COR-L47 (cell line): ENCODE results near the gene DHX29.
"Not testable (repeated sequence)": the region's sequence is repeated elsewhere in the genome, so short reads cannot be mapped to it uniquely, and the experiment has no call there.

Experiments used
- DNase-seq: peaks from one replicate; lab custom pipeline; 2025; lab: John Stamatoyannopoulos, UW

DHX29 gene, protein sequence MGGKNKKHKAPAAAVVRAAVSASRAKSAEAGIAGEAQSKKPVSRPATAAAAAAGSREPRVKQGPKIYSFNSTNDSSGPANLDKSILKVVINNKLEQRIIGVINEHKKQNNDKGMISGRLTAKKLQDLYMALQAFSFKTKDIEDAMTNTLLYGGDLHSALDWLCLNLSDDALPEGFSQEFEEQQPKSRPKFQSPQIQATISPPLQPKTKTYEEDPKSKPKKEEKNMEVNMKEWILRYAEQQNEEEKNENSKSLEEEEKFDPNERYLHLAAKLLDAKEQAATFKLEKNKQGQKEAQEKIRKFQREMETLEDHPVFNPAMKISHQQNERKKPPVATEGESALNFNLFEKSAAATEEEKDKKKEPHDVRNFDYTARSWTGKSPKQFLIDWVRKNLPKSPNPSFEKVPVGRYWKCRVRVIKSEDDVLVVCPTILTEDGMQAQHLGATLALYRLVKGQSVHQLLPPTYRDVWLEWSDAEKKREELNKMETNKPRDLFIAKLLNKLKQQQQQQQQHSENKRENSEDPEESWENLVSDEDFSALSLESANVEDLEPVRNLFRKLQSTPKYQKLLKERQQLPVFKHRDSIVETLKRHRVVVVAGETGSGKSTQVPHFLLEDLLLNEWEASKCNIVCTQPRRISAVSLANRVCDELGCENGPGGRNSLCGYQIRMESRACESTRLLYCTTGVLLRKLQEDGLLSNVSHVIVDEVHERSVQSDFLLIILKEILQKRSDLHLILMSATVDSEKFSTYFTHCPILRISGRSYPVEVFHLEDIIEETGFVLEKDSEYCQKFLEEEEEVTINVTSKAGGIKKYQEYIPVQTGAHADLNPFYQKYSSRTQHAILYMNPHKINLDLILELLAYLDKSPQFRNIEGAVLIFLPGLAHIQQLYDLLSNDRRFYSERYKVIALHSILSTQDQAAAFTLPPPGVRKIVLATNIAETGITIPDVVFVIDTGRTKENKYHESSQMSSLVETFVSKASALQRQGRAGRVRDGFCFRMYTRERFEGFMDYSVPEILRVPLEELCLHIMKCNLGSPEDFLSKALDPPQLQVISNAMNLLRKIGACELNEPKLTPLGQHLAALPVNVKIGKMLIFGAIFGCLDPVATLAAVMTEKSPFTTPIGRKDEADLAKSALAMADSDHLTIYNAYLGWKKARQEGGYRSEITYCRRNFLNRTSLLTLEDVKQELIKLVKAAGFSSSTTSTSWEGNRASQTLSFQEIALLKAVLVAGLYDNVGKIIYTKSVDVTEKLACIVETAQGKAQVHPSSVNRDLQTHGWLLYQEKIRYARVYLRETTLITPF (N-terminal part only)

DNA sequence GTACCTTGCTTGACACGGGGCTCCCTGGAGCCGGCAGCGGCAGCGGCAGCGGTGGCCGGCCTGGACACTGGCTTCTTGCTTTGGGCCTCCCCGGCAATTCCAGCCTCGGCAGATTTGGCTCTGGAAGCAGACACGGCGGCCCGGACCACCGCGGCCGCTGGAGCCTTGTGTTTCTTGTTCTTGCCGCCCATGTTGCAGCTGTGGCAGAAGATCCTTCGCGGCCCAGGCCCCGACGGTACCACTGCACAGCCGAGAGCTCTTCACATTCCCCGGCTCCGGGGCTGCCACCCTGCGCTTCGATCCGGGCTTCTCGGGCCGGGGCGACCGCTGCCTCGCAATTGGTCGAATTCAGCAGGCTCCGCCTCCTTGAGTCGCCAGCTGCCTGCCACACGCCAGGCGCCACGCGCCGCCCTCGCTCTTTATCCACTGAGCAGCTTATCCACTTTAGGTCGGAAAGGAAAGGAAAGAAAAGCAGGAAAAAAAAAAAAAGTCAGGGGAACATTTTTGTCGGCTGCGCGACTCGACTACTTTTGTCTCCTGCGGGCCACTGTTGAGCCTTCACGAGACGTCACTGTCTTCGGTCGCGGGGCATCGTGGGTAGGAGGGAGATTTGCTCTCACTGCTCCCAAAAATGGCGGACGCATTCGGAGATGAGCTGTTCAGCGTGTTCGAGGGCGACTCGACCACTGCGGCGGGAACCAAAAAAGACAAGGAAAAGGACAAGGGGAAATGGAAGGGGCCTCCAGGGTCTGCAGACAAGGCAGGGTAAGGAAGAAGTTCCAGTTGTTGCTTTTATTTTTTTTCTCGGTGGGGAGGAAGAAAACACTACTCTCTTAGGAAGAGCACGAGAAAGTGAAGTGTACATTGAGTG lies at the start of gene DHX29, which contains the start of gene MTREX:
Gene DHX29, minus strand, starts transcription at position 312 of the 871 bp plus-strand sequence. Its CDS starts 121 bp downstream, at position 191.
Gene MTREX, plus strand, starts transcription at position 607 of the 871 bp plus-strand sequence. Its CDS starts 25 bp downstream, at position 632.
- peak; percentile 85 for DNase-seq

DNA sequence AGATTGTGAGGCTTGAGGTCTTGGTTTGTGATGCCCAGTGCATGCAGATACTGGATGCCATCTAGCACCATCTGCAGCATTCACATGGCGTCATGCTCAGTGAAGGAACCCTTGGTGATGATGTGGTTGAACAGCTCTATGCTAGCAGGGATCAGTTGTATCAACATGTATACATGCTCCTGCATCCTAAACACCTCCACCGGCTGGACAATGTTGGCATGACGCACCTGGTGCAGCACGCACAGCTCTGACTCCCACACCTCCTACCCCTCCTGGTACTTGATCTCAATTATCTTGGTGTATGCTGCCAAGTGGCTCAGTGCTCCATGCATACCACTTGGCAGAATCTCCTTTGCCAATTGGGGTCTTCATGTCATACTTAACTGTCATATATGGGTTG lies 49.4 kb upstream of the DHX29 start:
- no peak for DNase-seq

DNA sequence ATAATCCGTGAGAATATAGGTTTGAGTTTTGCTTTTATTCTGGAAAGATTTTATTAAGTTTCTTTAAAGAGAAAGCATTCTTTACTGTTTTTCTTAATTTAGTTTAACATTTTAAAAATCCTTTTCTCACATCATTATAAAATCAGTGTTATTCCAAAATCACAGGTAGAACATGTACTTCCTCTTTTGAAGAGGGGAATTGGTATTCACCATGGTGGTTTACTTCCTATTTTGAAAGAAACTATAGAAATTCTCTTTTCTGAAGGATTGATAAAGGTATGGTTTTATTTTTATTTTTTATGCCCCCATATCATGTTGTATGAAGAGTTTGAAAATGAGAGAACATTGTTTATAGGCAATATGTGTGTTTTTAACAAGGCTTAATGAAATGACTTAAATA lies 43.3 kb upstream of the DHX29 start:
- no peak for DNase-seq

DNA sequence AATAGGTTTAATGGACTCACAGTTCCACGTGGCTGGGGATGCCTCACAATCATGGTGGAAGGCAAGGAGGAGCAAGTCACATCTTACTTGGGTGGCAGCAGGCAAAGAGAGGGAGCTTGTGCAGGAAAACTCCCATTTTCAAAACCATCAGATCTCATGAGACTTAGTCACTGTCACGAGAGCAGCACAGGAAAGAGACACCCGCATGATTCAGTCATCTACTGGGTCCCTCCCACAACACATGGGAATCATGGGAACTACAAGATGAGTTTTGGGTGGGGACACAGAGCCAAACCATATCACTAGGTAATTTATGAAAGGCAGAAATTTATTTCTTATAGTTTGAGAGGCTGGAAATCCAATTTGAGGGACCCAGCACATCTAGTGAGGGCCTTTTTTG lies 40.3 kb upstream of the DHX29 start:
- DNase-seq: no peak

DNA sequence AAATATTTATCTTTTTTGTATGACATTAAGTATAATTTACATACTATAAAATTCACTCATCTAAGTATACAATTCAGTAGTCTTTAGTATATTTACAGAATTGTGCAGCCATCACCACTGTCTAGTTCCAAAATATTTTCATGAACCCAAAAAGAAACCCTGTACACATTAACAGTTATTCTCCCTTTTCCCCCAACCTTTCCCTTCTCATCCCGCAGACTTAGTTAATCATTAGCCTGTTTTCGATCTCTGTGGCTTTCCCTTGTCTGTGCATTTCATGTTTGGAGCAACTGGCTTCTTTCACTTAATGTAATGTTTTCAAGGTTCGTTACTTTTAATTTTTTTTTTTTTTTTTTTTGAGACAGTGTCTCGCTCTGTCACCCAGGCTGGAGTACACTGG lies 37.8 kb upstream of the DHX29 start:
- DNase-seq: no peak

DNA sequence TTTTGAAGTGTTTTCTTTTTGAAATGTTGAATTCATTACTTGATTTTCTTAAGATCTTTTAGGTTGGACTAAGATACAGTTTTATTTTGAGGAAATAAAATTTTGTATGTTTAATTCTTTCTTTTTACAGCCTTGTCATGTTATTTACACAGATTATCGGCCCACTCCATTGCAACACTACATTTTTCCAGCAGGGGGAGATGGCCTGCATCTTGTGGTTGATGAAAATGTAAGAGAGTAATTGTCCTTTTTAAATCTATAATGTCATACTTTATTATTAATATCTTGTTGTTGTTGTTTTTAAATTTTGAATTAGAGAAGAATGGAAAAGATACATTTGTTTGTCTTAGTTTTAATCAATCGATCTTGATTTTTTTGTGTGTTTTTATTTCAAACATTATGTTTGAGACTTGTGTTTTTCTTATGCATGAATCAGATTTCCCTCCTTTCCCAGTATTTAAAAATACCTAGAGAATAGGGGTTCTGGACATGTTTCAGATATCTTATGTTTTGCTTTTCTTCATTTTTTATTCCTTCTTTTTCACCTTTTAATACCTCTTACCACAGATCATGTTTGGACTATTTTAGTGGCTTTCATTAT lies 37.0 kb upstream of the DHX29 start:
- peak; percentile 10 for DNase-seq

DNA sequence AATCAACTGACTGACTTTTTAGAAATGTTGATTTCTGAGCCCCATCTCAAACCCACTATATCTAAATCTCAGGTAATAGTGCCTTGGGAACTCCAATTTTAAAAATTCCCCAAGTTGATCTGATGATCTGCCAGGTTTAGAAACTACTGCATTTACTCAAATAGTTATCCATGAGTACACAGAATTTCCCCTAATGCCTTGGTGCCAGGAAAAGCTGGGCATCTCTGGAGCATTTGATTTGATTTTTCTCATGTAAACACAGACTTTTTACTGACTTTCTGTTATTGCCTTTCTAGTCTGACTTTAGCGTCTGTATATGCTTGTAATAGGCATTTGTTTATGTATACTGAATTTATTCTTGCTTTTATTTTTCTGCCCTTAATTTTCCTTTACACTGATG lies 36.1 kb upstream of the DHX29 start:
- no peak for DNase-seq

DNA sequence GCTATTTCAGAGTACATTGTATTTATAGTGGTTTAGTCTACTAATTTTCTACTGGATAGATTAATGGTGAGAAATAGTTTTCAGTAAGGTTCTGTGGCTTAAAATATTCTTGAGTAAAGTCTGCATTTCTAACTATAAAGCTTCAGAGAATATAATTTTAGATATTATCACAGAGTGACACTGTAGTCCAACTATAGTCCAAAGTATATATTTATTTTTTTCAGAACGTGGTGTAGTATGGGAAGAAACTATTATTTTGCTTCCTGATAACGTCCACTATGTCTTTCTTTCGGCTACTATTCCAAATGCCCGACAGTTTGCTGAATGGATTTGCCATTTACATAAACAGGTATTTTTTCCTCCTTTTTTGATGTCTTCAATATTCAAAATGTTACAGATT lies 35.6 kb upstream of the DHX29 start:
- no peak for DNase-seq

DNA sequence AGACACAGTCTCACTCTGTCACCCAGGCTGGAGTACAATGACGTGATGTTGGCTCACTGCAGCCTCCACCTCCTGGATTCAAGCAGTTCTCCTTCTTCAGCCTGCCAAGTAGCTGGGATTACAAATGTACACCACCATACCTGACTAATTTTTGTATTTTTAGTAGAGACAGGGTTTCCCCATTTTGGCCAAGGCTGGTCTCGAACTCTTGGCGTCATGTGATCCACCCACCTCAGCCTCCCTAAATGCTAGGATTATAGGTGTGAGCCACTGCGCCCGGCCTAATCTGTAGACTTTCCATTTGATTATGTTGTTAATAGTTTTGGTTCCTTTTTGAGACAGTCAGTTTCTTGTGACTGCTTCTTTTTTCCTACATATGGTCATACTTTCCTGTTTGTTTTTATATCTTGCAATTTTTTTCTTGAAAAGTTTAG lies 31.3 kb upstream of the DHX29 start:
- DNase-seq: no peak

DNA sequence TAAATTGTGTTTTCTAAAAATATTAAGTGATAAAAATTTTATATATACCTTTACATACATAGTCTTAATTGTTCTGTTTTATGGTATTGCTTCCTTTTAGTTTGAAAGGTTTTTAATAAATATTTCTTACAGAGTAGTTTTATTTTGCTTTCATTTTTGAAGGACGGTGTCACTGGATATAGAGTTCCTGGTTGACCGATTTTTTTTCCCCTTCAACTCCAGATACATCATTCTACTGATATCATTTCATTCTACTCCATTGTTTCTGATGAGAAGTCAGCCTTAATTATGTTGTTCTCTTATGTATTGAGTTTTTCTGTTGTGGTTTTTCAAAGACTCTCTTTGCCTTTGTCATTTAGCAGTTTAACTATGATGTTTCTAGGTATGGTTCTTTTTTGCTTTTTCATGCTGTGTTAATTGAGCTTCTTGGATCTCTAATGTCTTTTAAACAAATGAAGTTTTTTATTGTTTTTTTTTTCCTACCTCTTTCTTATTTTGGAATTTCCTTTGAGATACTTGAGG lies 30.7 kb upstream of the DHX29 start:
- DNase-seq: no peak

DNA sequence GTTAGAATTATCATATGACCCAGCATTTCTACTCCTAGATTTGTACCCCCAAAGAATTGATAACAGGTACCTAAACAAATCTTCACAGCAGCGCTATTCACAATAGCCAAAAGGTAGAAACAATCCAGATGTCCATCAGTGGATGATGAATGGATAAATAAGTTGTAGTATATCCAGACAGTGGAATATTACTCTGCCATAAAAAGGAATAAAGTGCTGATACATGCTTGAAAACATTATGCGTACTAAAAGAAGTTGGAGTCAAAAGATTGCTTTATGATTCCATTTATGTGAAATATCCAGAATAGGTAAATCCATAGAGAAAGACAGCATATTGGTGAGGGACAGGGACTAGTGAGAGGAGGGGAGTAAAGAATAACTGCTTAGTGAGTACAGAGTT lies 26.3 kb upstream of the DHX29 start:
- no peak for DNase-seq

DNA sequence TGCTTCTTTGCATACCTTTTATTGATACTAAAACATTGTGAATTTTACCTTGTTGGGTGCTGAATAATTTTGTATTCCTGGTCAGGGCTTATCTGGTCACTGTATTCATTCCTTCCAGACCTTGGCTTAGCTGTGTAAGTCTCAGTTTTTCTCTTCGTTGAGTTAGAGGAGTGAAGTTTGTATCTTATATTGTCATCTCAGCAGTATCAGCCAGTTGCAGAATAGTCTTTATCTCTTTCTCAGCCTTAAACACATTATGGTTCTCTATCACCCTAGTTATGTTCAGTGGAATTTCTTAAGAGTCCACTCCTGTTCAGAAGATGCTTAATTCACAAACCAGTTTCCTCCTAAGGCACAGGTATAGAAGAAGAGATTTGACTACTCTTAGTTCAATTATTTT lies 25.5 kb upstream of the DHX29 start:
- no peak for DNase-seq

DNA sequence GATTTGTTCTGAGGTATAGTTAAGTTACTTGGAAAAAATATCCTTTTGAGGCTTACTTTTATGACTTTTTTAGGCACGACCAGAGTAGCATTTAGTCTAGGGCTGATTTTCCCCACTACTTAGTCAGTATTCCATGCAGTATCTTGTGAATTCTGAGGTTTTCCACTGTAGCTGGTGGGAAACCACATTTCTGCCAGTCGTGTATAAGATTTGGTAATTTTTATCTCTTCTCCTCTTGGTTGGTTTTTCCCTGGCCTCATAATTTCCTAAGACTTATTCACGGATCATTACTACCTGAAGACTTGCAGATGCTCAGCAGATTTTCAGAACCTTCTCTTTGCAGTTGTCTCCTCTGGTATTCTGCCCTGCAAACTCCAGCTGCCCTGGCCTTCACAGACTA lies 23.8 kb upstream of the DHX29 start:
- DNase-seq: no peak

DNA sequence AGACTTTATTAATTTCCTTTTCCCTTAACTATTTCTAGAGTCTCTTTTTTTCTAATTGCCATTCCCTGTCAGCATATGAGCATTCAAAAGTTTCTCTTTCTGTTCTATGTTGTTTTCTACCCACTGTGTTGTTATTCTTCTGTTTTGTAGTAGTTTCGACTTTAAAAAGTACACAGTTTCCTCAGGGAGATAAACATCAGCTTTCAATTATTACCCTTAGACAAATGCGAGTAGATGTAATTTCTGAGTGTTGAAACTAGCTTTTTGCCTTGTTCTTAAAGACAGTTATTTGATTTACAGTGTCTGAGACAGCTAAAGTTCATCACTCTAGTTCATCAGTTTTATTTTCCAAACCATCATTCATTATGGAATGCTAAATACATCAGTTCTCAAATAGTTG lies 19.8 kb upstream of the DHX29 start:
- no peak for DNase-seq

DNA sequence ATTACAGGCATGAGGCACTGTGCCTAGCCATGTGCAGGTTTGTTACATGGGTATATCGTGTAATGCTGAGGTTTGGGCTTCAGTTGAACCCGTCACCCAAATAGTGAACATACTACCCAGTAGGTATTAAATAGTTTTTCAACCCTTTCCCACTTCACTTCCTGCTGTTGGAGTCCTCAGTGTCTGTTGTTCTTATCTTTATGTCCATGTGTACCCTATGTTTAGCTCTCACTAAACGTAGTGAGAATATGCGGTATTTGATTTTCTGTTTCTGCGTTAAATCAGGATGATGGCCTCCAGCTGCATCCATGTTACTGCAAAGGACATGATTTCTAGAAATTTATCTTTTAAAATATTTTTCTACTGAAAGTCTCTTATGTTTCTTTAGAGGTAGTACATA lies 18.1 kb upstream of the DHX29 start:
- DNase-seq: no peak

DNA sequence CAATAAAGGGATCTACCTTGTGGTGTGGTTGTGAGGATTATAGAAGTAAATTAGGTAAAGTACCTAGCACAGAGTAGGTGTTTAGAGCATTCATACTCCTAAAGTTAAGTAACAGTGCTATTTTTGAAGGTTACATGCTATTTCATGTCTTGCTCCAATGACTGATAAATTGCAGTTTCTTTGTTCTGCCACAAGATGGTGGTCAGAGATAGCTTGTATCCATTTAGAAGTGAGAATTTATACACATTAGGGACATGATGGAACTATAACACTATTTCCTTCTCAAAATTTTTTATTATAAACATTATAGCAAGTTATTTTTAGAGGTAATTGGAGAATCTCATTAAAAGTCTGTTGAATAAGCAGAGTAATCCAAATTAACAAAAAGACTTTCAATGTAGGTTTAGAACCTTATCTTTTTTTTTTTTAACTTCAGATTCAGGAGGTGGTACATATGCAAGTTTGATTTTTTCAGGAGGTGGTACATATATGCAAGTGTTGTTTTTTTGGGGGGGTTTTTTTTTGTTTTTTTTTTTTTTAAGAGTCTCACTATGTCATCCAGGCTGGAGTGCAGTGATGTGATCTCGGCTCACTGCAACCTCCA lies 17.4 kb upstream of the DHX29 start:
- DNase-seq: no peak

DNA sequence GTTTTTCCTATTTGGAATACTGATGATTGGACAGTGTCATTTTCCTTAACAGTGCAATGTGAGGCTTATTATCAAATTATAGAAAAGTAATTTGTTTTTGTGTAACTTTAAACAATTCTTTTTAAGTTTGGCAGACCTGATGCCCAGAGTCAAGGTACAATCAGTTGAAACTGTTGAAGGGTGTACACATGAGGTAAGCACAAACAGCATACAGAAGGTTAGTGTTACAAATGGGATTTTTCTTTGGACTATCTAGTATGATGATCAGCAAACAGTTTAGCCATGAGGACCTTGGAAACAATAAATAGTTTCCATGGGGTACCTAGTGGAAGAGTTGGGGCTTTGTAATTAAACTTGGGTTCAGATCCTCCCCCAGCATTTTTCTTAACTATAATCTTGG lies 16.5 kb upstream of the DHX29 start:
- no peak for DNase-seq

DNA sequence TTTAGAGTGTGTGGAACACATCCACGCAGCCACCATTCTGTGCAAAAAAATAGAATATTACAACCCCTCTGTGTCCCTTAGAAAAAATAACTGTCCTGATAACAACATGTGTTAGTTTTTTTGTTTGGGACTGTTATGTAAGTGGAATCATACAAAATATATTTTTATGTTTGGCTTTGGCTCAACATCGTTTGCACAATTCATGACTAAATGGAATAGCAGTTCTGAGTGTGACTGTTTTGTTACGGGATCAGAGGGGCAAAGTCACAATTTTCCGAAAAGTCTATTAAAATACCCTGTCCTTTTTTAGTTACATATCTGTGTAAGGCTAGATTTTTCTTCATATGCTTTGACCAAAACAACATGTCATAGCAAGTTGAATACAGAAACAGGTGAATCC lies 13.1 kb upstream of the DHX29 start:
- no peak for DNase-seq

DNA sequence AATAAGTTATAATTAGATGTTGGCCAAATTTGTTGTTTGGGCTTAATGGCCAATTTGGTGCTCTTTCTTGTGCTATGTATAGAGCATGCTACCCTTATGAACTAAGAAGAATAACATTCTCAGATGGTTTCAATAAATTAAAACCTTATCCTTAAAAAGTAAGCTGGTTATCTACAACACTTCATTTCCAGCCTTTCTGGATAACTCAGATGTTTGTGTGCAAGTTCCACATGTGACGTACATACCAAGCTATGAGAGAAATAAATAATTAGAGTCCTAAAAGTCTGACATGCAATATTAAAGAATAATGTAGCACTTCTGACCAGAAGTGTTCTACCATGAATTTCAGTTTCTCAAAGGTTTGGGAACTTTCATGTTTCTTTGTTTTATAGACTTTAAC lies 12.0 kb upstream of the DHX29 start:
- no peak for DNase-seq

DNA sequence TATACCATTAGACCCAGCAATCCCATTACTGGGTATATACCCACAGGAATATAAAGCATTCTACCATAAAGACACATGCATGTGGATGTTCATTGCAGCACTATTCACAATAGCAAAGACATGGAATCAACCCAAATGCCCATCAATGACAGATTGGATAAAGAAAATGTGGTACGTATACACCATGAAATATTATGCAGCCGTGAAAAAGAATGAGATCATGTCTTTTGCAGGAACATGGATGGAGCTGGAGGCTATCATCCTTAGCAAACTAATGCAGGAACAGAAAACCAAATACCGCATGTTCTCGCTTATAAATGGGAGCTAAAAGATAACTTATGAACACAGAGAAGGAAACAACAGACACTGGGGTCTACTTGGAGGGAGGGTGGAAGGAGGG lies 10.7 kb upstream of the DHX29 start:
- not testable (repeated sequence) for DNase-seq
